Measurements from ENCODE around the gene OTX2. TPM values are rescaled to one million over a fixed set of nuclear protein-coding genes. Genes with fewer than 3 reads are reported as not detected.

The OTX2 gene
- total and polyA plus RNA-seq, 2 of the 13 experiments (the other 11 are each of a cell fraction or from before 2014, with no cell fraction given), result not detected

DNA sequence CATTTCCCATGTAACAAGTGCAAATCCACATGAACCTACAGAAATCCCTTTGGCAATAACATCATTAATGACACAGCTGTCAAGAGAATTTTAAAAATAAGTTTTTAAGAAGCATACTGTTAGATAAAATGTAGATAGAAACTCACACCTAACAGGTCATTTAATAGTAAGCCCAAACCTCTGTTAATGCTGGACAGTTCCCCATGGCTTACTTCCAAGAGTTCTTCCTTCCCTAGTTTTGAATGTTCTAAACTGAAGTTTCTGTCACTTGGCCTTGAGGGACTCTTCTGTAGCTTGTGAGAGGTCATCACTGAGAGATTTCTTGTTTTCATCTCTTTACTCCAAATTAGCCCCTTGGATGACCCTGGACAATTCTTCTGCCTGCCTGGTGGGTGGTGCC, 22.7 kb downstream of the OTX2 start:
- Histone ChIP-seq H3K4me2 (ENCODE audit: low read depth, low read length) (no peak overlapping the region), H3K36me3 (replicated peaks in 1 of 2; ENCODE audit: control insufficient read depth in 1 of 2, insufficient read depth in 2 of 2, low read length in 2 of 2) (no peaks in the 10 kb centered on the region), H3K9ac (ENCODE audit: insufficient read depth, low read depth, low read length) (no peak overlapping the region), H3K9me3 (ENCODE audit: low read length) (no peaks in the 10 kb centered on the region), H3K27me3 (ENCODE audit: control insufficient read depth in 1 of 2, insufficient read depth in 2 of 2, low read length in 2 of 2) (no peaks in the 10 kb centered on the region), H3K4me3 (replicated peaks in 1 of 3; ENCODE audit: insufficient read depth in 1 of 3, low read depth in 2 of 3, low read length in 3 of 3) (no peak overlapping the region), H4K20me1 (ENCODE audit: insufficient read depth, low read length) (no peaks in the 10 kb centered on the region), H2AFZ (ENCODE audit: low read length) (no peak overlapping the region), H3K27ac (ENCODE audit: extremely low read length, insufficient read depth, low read length) (no peak overlapping the region), H3K4me1 (ENCODE audit: insufficient read depth, low read length) (no peaks in the 10 kb centered on the region), H3K79me2 (ENCODE audit: insufficient read depth, low read length) (no peaks in the 10 kb centered on the region)
- BruUV-seq (replicated peaks), result no TSS peak
- DNase-seq (ENCODE audit: low spot score) (no peak), ATAC-seq (no peak), FAIRE-seq (no peak)
- ChIA-PET POLR2A (no interaction called here), CTCF (ENCODE audit: low intra/inter-chr PET ratio, low total read pairs) (no interaction called here)
- no peak for TF ChIP-seq FOXP1 (IDR thresholded peaks at IDR 0.05)
- TF ChIP-seq FOXP1 (CRISPR knock-in tag; IDR thresholded peaks at IDR 0.05), result no peak
- no peak for TF ChIP-seq ZNF124 (CRISPR knock-in tag; IDR thresholded peaks at IDR 0.05)
- TF ChIP-seq ZNF34 (CRISPR knock-in tag; IDR thresholded peaks at IDR 0.05; ENCODE audit: borderline replicate concordance), result no peak
- no peak for TF ChIP-seq TGIF2 (CRISPR knock-in tag; IDR thresholded peaks at IDR 0.05)
- TF ChIP-seq ZNF737 (CRISPR knock-in tag; IDR thresholded peaks at IDR 0.05; ENCODE audit: borderline replicate concordance), result no peak
- in situ Hi-C loops (cut with HindIII; ENCODE audit: extremely low pct_ligation_motif_present, low pct_unique_long_range_greater_than_20kb) (no loop called here), intact Hi-C loops (cut with micrococcal nuclease; ENCODE audit: unreplicated experiment) (no loop called here)

DNA sequence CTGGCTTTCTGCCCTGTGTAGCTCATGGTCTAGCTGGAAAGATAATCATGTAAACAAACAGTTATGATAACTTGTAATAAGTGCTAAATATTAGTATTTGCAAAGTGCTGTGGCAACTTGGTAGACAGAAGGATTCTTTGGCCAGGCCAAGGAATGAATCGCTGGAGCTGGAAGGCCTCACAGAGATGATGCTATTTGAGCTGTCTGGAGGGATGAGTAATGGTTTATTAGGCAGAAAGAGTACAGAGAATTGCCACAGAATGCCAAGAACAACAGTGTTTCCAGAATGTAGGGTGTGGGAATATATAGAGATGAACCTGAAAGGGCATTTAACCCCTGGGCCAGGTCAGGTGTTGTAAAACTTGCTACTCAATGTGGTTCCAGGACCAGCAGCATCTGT, 27.6 kb downstream of the OTX2 start:
- no peaks in the 10 kb centered on the region for H3K9me3 ChIP-seq (ENCODE audit: low read length)
- H4K20me1 ChIP-seq (ENCODE audit: insufficient read depth, low read length), result no peaks in the 10 kb centered on the region
- H3K4me2 ChIP-seq (ENCODE audit: low read depth, low read length), result no peak overlapping the region
- 0% methylated on average over 1 of the region's 1 CpG for WGBS (ENCODE audit: low lambda C conversion rate)
- TF ChIP-seq ZNF484 (CRISPR knock-in tag; IDR thresholded peaks at IDR 0.05; ENCODE audit: borderline replicate concordance, low read depth), result no peak
- TF ChIP-seq HCFC1 (IDR thresholded peaks at IDR 0.05; ENCODE audit: low read depth, low read length), result no peak
- TF ChIP-seq, protein P1, sequence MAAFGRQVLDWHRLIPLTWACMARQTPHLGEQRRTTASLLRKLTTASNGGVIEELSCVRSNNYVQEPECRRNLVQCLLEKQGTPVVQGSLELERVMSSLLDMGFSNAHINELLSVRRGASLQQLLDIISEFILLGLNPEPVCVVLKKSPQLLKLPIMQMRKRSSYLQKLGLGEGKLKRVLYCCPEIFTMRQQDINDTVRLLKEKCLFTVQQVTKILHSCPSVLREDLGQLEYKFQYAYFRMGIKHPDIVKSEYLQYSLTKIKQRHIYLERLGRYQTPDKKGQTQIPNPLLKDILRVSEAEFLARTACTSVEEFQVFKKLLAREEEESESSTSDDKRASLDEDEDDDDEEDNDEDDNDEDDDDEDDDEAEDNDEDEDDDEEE (CRISPR knock-in tag; IDR thresholded peaks at IDR 0.05), result no peak
- DNase-seq (ENCODE audit: low spot score) (no peak), ATAC-seq (no peak), FAIRE-seq (no peak)
- intact Hi-C loops (cut with micrococcal nuclease; ENCODE audit: unreplicated experiment) (no loop called here), in situ Hi-C loops (cut with HindIII; ENCODE audit: extremely low pct_ligation_motif_present, low pct_unique_long_range_greater_than_20kb) (no loop called here)
- no peak overlapping the region for H3K9ac ChIP-seq (ENCODE audit: insufficient read depth, low read depth, low read length)
- no peaks in the 10 kb centered on the region for H3K79me2 ChIP-seq (ENCODE audit: insufficient read depth, low read length)
- no peaks in the 10 kb centered on the region for H3K4me1 ChIP-seq (ENCODE audit: insufficient read depth, low read length)
- ChIA-PET CTCF (ENCODE audit: low intra/inter-chr PET ratio, low total read pairs) (no interaction called here), POLR2A (no interaction called here)
- H3K27me3 ChIP-seq (ENCODE audit: control insufficient read depth in 1 of 2, insufficient read depth in 2 of 2, low read length in 2 of 2), result no peaks in the 10 kb centered on the region
- no peak overlapping the region for H3K4me3 ChIP-seq (replicated peaks in 1 of 3; ENCODE audit: insufficient read depth in 1 of 3, low read depth in 2 of 3, low read length in 3 of 3)
- no TSS peak for BruUV-seq (replicated peaks)
- H2AFZ ChIP-seq (ENCODE audit: low read length), result no peak overlapping the region
- H3K36me3 ChIP-seq (replicated peaks in 1 of 2; ENCODE audit: control insufficient read depth in 1 of 2, insufficient read depth in 2 of 2, low read length in 2 of 2), result no peaks in the 10 kb centered on the region
- H3K27ac ChIP-seq (ENCODE audit: extremely low read length, insufficient read depth, low read length), result no peak overlapping the region

Measured in HepG2 (cell line).